GM18951 (cell line): Measurements from ENCODE around the gene RASSF10.

Experiments
- POLR2A ChIP-seq: IDR thresholded peaks from 4 replicates; pipeline ENCODE4 v1.6.1; 2011; ENCODE audit warnings: mild to moderate bottlenecking; ENCODE audit not compliant: insufficient read length, insufficient read depth; ENCODE audit errors: extremely low read depth
- in situ Hi-C: fragments of 300-500 bp; cut with MboI; formaldehyde crosslinking; loops from one replicate; pipeline ENCODE4 v1.12.0; 2022; ENCODE audit warnings: low sequenced_read_pairs, mixed read lengths, inconsistent platforms; ENCODE audit not compliant: unreplicated experiment

RASSF10 gene

DNA sequence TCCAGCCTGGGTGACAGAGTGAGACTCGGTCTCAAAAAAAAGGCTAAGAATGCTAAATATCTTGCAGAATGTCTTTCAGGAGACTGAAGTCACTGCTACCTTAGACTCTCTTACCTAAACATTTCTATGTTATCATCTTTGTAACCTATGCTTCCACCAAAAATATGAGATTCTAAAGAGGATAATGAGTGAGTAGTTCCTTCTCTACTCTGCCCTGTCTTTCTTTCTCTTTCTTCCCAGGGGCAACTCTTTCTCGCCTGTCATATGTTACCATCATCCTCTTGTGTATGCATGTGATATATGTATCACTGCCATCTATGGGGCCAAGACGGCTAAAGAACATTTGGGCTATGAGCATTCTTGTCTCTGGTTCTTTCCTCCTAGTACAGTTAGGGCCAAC is 9.0 kb upstream of the RASSF10 start:
- in situ Hi-C loops, result no loop called here
- TF ChIP-seq POLR2A, result no peak

GRCh38 chr11:13000721-13001120 is 8.4 kb upstream of the RASSF10 start:
- in situ Hi-C loops, result no loop called here

DNA sequence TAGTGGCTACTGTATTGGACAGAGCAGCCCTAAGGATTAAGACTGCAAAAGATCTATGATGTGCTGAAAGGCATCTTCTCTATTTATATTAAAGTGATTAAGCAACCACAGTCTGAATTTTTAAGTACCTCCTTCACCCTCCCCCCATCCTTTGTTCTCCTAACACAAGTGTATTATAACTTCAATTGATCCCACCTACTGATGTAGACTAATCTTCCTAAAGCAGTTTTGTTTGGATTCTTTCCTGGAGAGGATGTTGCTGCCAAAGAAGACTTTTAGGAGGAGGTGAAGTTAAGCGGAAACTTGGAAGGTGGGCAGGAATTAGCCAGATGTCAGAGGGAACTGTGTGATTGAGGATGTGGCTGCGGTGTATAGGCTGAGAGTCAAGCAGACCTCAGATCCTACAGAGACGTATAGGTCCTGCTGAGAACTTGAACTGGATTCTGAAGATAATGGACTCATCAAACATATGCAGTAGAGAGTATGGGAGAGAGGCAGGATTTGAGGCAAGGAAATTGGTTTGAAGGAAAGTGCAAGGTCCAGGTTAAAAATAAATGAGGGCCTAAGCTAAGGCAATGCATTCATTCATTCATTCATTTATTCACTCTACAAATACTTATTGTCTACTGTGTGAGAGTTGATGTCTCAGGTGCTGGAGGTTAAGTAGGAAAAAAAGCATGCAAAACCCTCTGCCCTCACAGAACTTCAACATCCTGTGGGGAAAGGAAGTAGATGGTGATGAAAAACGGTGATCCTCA is 5.2 kb upstream of the RASSF10 start:
- TF ChIP-seq POLR2A, result no peak
- in situ Hi-C loops, result no loop called here

More at GRCh38 chr11:13000721-13001120, 8.4 kb upstream of the RASSF10 start:
- TF ChIP-seq POLR2A, result no peak

GRCh38 chr11:13007182-13008060 is 1.7 kb upstream of the RASSF10 start:
- TF ChIP-seq POLR2A, result no peak
- in situ Hi-C loops, result no loop called here

- no peak for TF ChIP-seq POLR2A
- in situ Hi-C loops, result no loop called here
Measured at GRCh38 chr11:13008061-13008435, 1.1 kb upstream of the RASSF10 start.

GRCh38 chr11:13009476-13009920 is 382 bp downstream of the RASSF10 start:
- in situ Hi-C loops, result no loop called here

GRCh38 chr11:13009921-13010748 is 1.0 kb downstream of the RASSF10 start:
- in situ Hi-C loops, result no loop called here

More at GRCh38 chr11:13009476-13009920, 382 bp downstream of the RASSF10 start:
- TF ChIP-seq POLR2A, result no peak

GRCh38 chr11:13010749-13011465 is 1.8 kb downstream of the RASSF10 start:
- TF ChIP-seq POLR2A, result no peak
- in situ Hi-C loops, result no loop called here

More at GRCh38 chr11:13009921-13010748, 1.0 kb downstream of the RASSF10 start:
- TF ChIP-seq POLR2A, result no peak

DNA sequence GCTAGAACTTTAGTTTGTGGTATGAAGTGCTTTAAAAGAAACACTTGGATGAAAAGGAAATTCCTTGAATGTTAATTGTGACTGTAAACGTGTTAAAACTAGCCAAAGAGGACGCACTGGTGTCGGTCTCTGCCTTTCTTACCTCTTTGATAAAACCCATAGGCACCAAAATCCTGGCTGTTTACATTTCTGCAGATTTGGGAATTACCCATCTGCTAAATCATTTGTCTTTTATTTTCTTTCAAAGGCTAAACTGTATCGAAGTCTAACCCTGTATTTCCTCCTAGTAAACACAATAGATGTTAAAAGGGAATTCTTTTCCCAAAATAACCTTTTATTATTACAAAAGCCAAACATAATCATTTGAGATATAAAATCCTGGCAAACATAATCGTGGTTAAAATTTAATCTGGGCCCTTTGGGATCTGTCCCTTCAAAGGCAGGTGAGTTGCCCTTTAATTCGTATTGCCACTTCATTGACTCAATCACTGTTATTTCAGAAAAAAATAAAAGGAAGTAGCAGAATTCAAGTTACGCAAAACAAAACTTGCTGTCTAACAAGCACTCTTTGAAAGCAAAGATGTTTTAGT is 2.4 kb downstream of the RASSF10 start:
- in situ Hi-C loops, result no loop called here
- TF ChIP-seq POLR2A, result no peak

- no peak for TF ChIP-seq POLR2A
- in situ Hi-C loops, result no loop called here
Measured at GRCh38 chr11:13012056-13012661, 3.0 kb downstream of the RASSF10 start.

GRCh38 chr11:13013054-13013488 is 4.0 kb downstream of the RASSF10 start:
- TF ChIP-seq POLR2A, result no peak
- in situ Hi-C loops, result no loop called here
